DMS79 treated with DMSO at 0.1 percent for 48 hours (cell line): Measurements from ENCODE around the gene SOWAHB.
"Not testable (repeated sequence)": the region's sequence is repeated elsewhere in the genome, so short reads cannot be mapped to it uniquely, and the experiment has no call there.

Experiments
- DNase-seq: peaks from one replicate; lab custom pipeline; 2025; lab: John Stamatoyannopoulos, UW

The SOWAHB gene

DNA sequence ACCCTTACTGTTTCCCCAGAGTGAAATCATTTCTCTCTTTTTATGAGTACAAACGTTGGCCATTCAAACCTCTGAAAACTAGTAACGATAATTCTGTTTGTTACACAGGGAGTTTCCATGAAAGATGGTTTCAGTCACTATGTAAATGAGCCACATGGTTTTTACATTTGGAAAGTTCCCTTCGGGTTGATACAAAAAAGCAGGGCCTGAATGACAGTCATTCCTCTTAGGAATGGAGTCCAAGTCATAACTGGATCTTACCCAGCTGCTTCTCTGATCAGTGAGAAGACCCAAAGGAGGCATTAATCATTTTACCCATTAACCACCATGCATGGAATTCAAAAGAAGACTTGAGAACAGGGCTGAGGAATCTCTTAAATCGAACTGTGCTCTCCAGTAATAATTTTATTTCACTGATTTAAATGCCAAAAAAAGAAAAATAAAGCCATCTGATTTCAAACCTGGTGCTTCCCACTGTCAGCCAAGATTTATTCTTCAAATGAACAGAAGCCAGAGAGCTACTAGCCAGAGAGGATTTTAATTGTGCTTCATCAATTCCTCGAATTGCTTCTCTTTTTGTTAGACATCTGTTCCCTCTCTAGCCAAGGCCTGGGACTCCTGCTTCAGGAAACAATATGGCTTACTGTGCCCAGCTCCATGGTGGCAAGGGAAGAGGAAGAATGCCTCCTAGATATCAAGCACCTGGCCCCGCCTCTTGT lies 3.2 kb downstream of the SOWAHB start:
- DNase-seq: peak; percentile 52

DNA sequence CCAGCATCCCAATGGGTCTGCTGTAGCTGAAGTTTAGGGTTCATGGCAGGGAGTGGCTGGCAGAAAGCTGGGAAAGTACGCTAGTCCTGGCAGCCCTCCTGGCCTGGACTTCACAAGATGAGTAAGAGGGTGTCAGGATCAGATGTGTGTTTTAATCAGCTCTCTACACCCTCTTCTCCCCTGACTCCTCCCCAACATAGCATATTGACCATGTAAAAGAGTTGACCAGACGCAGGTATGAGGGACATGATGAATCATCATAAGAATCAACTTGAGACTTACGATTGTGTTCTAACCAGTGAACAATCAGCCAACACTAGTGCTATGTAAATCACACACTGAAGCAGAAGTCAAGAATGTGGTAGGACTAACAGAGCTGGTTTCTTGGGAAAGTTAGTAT lies 5.3 kb downstream of the SOWAHB start:
- DNase-seq: no peak

DNA sequence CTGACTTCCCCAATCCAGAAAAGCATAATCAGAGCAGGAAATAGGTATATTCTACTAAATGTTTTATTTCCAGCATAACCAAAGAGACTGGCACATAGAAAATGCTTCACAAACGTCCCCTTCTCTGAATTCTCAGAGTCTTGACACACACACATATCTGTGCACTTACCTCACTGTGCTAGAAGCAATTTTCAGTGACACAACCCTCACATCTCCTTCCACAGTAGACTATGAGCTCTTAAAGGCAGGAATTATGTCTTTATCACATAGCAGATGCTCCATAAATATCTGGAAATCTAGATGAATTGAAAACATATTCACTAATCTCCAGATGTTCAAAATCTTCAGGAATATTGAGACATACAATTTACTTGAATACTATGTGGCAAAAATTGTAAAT lies 5.9 kb downstream of the SOWAHB start:
- DNase-seq: no peak

DNA sequence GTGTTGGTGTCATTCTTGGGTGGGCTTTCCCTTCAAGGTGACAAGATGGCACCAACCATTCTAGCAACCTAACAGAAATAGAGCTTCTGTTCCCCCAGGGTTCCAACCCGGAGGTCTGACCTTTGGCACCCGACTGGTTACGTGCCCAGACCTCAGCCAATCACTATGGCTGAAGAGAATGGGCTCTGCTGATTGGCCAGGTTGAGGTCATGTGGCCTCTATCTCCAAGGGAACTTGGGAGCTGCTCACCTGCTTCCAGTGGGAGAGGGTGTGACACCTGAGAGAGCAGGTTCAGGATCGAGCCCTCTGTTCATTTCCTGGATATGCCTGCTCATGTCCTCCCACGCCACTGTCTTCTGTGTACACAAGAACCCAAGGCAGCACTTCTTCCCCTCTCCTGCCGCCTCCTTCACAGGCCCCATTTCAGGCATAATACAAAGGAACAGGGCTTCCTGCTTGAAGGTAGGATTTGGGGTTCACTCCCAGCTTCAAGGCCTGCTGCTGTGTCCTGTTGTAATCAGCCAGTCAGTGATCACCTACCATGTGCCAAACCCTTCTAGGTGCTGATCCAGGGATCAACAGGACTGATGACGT lies 11.0 kb downstream of the SOWAHB start:
- no peak for DNase-seq

DNA sequence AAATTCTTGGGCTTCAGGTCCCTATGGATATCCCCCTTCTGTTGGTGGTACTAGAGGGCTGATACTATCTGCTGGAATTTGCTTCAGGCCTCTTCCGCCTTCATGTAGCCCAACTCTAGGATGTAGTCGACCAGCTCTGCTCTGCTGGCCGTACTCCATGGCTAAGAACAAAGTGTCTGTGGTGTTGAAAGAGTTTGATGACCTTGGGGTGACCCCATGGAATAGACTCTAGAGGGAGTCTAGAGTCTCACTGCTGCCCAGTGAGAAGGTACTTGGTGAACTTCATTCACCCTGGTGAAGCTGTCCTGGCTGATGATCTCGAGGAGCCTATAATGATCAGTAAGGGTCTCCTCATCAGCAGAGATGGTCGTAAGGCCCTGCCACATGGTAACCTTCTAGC lies 11.7 kb downstream of the SOWAHB start:
- DNase-seq: no peak

DNA sequence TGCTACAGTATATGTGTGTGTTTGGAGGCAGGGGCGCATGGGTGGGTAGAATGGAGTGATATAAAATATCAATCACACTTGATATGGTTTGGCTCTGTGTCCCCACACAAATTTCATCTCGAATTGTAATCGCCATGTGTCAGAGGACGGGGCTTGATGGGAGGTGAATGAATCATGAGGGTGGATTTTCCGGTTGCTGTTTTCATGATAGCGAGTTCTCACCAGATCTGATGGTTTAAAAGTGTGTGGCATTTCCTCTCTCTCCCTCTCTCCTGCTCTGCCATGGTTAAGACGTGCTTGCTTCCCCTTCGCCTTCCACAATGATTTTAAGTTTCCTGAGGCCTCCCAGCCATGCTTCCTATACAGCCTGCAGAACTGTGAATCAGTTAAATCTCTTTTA lies 14.8 kb downstream of the SOWAHB start:
- DNase-seq: no peak

DNA sequence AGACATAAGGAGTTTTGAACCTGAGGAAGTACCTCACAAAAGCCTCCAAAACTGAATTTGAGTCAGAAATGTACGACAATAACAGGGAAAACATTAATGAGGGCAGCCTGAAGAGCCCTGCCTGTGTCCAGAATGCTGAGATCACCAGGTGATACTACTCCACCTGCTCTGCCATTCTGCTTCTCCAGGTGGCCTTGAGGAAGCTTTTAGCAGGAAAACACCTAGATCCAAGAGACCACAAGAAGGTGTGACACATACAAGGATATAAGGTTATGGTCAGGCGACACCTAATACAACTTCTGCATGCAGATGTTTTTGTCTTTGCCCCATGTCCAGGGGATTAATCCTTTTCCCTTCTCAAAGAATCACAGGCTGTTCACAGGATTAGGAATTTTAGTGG lies 15.3 kb downstream of the SOWAHB start:
- DNase-seq: peak; percentile 33

DNA sequence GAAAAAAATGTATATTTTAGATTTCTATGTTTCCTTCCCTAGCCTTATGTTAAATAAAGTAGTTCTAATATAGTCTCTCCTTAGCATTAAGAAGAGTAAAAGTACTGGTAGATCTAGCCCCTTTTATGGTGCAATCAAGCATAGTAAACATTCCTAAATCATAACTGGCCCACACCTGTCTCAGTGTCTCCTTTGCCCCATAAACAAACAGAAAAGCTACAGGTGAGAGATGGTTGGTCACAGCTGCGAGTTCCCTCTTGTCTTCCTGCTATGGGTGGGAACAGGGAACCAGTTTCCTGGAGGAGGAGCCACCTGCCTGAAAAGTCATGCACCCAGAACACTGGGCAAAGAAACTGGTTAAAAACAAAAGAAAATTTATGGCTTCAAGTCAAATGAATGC lies 16.6 kb downstream of the SOWAHB start:
- DNase-seq: peak; percentile 77

DNA sequence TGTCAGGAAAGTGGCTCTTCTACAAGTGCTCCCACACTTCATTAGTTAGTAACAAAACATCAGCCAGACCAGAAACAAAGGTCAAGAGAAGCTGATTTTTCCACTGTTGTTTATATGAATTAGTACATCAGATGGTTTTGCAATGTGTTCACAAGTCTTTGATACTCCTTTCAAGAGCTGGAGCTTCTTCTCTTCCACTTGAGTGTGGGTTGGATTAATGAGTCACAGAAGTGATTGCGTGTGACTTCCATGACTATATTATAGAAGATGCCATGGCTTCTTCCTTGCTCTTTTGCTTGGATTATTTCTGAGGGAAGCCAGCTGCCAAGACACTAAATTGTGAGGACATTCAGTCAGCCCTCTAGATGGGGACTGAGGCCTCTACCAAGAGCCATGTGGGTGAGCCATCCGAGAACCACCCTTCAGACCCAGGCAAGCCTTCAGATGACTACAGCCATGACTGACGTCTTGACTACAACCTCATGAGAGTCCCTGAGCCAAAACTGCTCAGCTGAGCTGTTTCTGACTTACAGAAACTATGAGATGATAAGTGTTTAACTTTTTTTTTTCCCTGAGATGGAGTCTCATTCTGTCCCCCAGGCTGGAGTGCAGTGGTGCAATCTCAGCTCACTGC lies 18.1 kb downstream of the SOWAHB start:
- no peak for DNase-seq

DNA sequence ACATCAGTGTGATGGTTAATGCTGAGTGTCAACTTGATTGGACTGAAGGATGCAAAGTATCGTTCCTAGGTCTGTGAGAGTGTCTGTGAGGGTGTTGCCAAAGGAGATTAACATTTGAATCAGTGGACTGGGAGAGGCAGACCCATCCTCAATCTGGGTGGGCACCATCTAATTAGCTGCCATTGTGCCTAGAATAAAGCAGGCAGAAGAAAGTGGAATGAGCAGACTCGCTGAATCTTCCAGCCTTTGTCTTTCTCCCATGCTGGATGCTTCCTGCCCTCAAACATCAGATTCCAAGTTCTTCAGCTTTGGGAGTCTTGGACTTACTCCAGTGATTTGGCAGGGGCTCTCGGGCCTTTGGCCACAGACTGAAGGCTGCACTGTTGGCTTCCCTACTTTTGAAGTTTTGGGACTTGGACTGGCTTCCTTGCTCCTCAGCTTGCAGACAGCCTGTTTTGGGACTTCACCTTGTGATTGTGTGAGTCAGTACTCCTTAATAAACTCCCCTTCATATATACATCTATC lies 19.2 kb downstream of the SOWAHB start:
- DNase-seq: not testable (repeated sequence)

DNA sequence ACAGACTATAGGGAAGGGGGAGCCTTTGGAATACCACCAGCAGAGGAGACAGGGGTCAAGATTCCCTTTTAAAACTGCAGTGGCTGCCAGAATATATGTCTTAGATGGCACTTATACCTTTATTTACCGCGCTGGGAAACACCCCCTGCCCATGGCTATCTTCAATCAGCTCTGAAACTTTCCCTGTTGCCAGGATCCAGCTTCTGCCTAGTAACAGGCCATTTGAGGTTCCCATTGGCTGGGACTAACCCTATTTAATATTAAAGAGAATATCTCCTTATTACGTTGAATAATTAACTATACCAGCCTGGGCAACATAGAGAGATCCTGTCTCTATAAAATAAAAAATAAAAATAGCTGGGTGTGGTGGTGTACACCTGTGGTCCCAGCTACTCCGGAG lies 23.8 kb downstream of the SOWAHB start:
- DNase-seq: no peak

DNA sequence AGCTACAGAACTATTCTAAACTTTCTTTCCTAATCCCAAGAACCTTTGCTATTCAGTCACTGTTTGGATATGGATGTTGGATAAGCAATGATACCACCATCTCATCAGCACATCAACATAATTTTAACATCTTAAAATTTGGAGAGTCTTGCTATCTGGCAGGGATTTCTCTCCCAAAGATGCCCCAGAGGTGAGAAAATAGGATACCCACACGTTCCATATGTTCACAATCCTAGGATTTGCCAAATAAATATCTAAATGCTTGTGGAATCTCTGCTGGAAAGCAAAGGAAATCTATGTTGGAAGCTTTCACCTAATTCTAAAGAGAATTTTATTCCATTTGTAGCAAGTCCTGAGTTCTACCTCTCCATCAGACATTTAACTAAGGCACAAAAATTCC lies 24.4 kb downstream of the SOWAHB start:
- DNase-seq: no peak

DNA sequence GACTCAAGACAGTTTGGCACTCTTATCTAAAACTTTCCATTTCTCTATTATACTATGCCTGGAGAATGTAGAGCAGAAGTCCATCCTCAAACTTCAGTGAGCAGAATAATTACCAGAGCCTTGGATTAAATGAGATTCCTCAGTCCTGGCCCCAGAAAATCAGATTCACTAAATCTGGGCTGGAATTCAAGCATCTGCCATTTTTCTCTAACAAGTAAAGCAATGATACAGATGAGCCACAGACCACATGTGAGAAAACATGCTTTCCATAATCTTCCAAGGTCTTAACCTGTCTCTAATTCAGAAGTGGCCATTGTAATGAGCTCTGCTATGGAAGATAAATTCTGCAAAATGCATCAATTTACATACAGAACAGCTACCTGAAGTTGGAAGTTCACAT lies 25.4 kb downstream of the SOWAHB start:
- DNase-seq: no peak

DNA sequence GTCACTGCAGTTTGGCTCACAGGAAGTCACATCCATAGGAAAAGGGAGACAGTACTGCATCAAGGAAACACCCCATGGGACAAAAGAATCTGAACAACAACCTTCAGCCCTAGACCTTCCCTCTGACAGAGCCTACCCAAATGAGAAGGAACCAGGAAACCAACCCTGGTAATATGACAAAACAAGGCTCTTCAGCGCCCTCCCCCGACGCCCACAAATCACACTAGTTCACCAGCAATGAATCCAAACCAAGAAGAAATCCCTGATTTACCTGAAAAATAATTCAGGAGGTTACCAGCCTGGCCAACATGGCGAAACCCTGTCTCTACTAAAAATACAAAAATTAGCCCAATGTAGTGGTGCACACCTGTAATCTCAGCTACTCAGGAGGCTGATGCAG lies 29.2 kb downstream of the SOWAHB start:
- not testable (repeated sequence) for DNase-seq

DNA sequence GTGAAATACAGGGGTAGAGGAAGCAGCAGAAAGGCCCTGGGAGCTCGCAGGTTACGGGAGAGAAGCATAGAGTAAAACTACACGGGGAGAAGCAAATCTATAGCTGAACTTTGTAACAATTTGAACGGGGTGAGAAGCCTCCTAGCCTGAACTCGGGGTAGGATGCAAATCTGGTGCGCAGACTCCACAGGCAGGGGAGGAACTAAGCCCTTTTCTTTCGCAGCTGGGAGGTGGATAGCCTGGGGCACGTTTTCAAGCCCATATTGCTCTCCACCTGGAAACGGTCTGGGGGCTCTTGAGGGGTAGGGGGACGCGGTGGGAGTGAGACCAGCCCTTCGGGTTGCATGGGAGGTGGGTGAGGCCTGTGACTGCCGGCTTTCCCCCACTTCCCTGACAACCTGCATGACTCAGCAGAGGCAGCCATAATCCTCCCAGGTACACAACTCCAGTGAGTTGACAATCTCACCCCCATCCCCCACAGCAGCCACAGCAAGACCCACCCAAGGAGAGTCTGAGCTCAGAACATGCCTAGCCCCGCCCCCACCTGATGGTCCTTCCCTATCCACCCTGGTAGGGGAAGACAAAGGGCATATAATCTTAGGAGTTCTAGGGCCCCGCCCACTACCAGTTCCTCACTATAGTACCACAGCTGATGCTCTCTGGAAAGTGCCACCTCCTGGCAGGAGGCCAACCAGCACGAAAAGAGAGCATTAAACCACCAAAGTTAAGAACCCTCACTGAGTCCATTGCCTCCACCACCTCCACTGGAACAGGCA lies 29.9 kb downstream of the SOWAHB start:
- DNase-seq: no peak

DNA sequence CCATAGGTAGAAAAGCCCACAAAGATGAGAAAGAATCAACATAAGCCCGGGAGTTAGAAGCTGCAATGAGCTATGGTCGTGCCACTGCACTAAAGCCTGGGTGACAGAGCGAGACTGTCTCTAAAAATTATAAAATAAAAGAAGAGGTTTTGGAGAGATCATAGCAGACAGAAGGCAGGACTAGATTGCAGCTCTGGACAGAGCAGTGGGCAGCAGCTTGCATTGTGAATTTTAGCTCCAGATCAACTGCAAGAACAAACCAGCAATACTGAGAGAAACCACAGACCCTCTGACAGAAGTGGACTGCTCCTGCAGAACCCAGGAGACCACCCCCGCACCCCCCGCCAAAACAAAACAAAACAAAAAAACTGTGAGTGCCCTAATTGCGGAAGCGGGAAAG lies 30.6 kb downstream of the SOWAHB start:
- DNase-seq: no peak

DNA sequence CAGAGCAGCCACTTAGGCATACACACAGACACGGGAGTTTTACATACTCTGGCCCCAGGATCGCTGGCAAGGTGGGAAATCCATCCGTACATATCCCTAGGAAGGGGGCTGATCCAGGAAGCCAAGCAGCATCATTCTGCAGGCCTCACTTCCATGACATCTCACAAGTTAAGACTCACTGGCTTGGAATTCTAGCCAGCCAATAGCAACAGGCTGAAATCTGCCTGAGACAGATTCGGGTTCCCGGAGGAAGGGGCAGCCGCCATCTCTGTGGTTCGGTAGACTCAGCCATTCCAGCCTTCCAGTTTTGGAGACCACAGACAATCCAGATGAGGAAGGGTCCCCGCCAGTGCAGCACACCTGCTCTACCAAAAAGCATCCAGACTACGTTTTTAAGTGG lies 31.3 kb downstream of the SOWAHB start:
- no peak for DNase-seq

DNA sequence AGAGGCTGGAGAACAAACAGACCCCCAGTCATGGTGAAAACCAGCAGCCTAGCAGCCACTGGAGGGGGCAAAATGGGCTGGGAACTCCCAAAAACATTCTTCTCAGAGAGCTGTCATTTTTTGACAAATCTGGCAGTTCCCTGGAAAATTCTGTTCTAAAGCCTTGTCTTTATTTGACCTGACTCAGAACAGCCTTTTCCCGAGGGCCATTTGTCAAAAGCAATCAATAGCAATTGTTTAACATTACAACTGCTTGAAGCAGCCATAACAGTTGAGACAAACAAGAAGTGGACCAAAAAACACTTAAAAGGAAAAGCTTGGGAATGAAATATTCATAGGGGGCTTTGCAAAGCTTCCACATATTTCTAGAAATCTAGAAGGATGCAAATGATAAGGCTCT lies 39.6 kb downstream of the SOWAHB start:
- DNase-seq: no peak

DNA sequence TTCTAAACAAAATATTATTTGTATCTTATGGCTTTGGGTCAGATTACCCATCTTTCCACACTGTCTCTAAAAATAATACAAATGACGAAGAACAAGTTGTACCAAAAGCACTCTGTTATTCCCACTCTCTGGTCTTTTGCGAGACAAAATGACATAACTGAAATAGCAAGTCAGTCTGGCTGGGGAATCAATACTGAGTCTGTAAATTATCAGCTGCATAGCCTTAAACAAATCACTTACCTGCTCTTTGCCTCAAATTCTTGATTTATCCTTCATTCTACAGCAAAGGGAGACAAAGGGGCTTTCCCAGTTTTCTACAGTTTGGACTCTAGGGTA lies 40.9 kb downstream of the SOWAHB start:
- no peak for DNase-seq

DNA sequence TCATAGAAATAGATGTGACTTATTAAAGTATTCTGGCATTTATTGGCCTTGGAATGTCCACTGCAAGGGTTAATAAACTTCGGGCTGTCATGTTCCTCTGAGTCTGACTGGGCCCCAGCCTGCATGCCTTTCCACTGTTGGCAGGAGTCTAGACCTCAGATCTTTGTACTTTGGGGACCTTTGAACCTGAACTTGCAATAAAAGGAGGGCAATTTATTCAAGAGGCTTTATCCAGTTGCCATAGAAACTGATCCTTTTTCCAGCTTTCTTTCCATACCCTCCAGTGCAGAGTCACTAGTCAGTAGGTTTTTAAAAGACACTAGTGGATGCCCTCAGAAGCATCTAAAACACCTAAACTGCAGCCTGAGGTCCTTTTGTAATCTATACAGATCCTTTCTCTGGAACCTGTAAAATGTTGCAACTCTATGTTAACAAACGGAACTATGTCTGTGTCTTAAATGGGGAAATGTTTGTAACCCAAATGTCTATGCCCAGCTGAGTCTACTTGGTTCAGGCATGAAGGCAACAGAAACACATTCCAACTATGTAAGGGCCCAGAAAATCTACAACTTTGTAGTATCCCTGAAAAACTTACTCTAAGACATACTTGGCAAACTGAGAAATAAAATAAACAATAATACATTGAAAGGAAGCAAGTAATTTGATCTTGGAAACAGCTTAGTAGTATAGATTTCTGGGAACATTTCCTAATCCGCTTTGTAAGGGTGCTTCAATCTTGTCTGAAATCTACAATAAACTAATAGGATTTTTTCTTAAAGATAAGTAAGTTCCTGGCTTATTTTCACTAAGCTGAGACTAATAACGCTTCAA lies 41.5 kb downstream of the SOWAHB start:
- no peak for DNase-seq

DNA sequence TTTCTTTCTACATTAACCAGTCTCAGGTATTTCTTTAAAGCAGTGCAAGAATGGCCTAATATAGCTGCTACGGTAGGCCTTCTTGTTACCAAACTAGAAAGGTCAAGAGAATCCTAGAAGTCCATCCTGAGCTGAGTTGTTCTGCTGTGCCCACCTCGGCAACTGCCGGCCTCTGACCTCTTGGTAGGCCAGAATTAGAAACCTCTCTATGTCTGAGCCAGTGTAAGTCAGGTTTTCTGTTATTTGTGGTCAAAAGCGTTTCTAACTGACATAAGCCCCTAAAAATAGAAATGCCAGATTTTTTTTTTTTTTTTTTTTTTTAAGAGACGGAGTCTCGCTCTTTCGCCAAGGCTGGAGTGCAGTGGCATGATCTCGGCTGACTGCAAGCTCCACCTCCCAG lies 43.1 kb downstream of the SOWAHB start:
- DNase-seq: no peak

DNA sequence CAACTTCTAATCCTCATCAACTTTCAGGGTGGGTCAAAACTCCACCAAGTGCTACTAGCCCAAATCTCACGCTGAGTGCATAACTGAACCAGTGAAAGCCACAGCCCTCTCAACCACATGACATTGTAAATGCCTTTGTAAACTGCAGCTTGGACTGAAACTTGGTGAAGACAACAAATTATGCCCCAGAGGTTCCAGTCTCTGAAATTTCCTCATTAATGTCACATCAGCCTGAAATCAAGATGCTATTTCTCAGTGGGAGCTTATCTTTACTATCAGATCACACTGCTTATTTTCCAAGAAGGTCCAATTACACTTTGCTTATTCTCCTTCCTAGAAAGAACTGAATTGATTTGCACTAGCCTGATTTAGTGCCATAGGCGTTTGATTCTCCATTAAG lies 46.6 kb downstream of the SOWAHB start:
- no peak for DNase-seq
